ENCODE results near the gene RBFOX2.

The RBFOX2 gene

DNA sequence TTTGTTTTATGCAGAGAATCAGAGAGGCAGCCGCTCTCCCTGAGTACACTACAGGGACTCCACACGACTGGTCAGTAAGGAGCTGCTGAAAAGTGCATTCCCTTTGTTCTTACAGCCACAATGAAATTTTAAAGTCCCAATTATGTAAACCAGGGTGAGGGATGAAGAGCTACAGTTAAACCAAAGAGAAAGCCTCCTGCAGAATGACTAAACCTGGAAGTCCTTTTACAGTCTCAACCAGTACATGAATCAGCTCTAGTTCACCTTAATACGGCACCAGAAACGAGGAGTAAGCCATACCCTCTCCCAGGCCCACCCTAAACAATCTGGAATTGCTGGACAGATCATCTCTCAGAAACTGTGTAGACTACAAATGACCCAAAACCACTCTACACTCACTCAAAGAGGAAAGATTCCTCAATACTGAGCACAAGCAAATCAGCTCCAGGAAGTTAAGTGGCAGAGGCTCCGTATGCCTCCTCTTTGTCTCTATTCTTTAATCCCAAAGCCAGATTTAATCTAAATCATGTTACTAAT lies 113.1 kb downstream of the RBFOX2 start:
- H3K4me3 ChIP-seq (ENCODE audit: low read length), result no peak overlapping the region
- H3K9ac ChIP-seq (ENCODE audit: low read length), result no peak overlapping the region
- H4K20me1 ChIP-seq (ENCODE audit: insufficient read depth, low read length), result no peaks in the 10 kb centered on the region
- no peak overlapping the region for H3K27ac ChIP-seq (ENCODE audit: low read length)
- H3K4me2 ChIP-seq (ENCODE audit: low read length), result no peak overlapping the region
- H3K36me3 ChIP-seq (replicated peaks; ENCODE audit: low read depth, low read length), result no peaks in the 10 kb centered on the region
- H3K79me2 ChIP-seq (ENCODE audit: low read length), result no peaks in the 10 kb centered on the region
- no peak for TF ChIP-seq EZH2phosphoT487 (IDR thresholded peaks at IDR 0.05; ENCODE audit: low read depth)
- TF ChIP-seq, protein P1, sequence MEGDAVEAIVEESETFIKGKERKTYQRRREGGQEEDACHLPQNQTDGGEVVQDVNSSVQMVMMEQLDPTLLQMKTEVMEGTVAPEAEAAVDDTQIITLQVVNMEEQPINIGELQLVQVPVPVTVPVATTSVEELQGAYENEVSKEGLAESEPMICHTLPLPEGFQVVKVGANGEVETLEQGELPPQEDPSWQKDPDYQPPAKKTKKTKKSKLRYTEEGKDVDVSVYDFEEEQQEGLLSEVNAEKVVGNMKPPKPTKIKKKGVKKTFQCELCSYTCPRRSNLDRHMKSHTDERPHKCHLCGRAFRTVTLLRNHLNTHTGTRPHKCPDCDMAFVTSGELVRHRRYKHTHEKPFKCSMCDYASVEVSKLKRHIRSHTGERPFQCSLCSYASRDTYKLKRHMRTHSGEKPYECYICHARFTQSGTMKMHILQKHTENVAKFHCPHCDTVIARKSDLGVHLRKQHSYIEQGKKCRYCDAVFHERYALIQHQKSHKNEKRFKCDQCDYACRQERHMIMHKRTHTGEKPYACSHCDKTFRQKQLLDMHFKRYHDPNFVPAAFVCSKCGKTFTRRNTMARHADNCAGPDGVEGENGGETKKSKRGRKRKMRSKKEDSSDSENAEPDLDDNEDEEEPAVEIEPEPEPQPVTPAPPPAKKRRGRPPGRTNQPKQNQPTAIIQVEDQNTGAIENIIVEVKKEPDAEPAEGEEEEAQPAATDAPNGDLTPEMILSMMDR (IDR thresholded peaks at IDR 0.05; ENCODE audit: low read depth, low read length), result no peak
- H2AFZ ChIP-seq (ENCODE audit: low read depth, low read length), result no peak overlapping the region
- no peaks in the 10 kb centered on the region for H3K9me3 ChIP-seq (ENCODE audit: insufficient read depth, low read length)
- H3K4me1 ChIP-seq (ENCODE audit: low read length), result no peaks in the 10 kb centered on the region
- peaks cover 36% of the 10 kb centered on the region for H3K27me3 ChIP-seq (ENCODE audit: low read depth, low read length)

- no peak overlapping the region for H3K9ac ChIP-seq (ENCODE audit: low read length)
- no peaks in the 10 kb centered on the region for H3K4me1 ChIP-seq (ENCODE audit: low read length)
- peak overlapping the region; percentile 23 for H3K4me2 ChIP-seq (ENCODE audit: low read length)
- no peaks in the 10 kb centered on the region for H3K36me3 ChIP-seq (replicated peaks; ENCODE audit: low read depth, low read length)
- no peak for TF ChIP-seq EZH2phosphoT487 (IDR thresholded peaks at IDR 0.05; ENCODE audit: low read depth)
- TF ChIP-seq, protein P1 (IDR thresholded peaks at IDR 0.05; ENCODE audit: low read depth, low read length), result no peak
- H3K79me2 ChIP-seq (ENCODE audit: low read length), result no peaks in the 10 kb centered on the region
- H3K4me3 ChIP-seq (ENCODE audit: low read length), result 0 out of 2 replicates have a peak overlapping the region, but pooled peaks have one; percentile 4
- H3K27me3 ChIP-seq (ENCODE audit: low read depth, low read length), result peaks cover 36% of the 10 kb centered on the region
- H4K20me1 ChIP-seq (ENCODE audit: insufficient read depth, low read length), result no peaks in the 10 kb centered on the region
- H3K9me3 ChIP-seq (ENCODE audit: insufficient read depth, low read length), result no peaks in the 10 kb centered on the region
- H3K27ac ChIP-seq (ENCODE audit: low read length), result no peak overlapping the region
- H2AFZ ChIP-seq (ENCODE audit: low read depth, low read length), result no peak overlapping the region
Measured at GRCh38 chr22:35914665-35915476, 113.8 kb downstream of the RBFOX2 start.

GRCh38 chr22:35914357-35914664 lies 114.3 kb downstream of the RBFOX2 start:
- no peaks in the 10 kb centered on the region for H3K79me2 ChIP-seq (ENCODE audit: low read length)
- peak overlapping the region; percentile 23 for H3K4me2 ChIP-seq (ENCODE audit: low read length)
- H2AFZ ChIP-seq (ENCODE audit: low read depth, low read length), result no peak overlapping the region

DNA sequence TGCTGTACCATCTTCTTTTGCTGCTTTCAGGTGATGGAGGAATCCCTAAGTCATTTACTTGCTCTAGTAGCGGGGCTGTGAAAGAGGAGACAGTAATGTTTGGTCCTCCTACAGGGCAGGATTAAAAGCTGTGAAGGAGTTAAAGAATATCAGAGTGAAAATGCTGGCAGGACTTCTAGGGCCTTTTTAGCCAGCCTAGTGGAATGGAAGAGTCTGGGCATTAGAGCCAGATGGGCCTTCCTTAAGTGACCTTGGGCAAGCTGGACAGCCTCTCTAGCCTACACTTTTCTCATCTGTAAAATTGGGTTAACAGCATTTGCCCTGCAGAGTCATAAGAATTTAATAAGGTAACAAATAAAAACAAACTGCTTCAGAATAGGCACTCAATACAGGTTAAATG lies 114.7 kb downstream of the RBFOX2 start:
- H3K9ac ChIP-seq (ENCODE audit: low read length), result no peak overlapping the region
- H3K79me2 ChIP-seq (ENCODE audit: low read length), result no peaks in the 10 kb centered on the region
- no peak overlapping the region for H3K27ac ChIP-seq (ENCODE audit: low read length)
- TF ChIP-seq, protein P1 (IDR thresholded peaks at IDR 0.05; ENCODE audit: low read depth, low read length), result no peak
- TF ChIP-seq EZH2phosphoT487 (IDR thresholded peaks at IDR 0.05; ENCODE audit: low read depth), result no peak
- H2AFZ ChIP-seq (ENCODE audit: low read depth, low read length), result no peak overlapping the region
- H3K4me2 ChIP-seq (ENCODE audit: low read length), result no peak overlapping the region
- H4K20me1 ChIP-seq (ENCODE audit: insufficient read depth, low read length), result no peaks in the 10 kb centered on the region
- no peaks in the 10 kb centered on the region for H3K36me3 ChIP-seq (replicated peaks; ENCODE audit: low read depth, low read length)
- H3K4me3 ChIP-seq (ENCODE audit: low read length), result no peak overlapping the region
- H3K9me3 ChIP-seq (ENCODE audit: insufficient read depth, low read length), result no peaks in the 10 kb centered on the region
- H3K4me1 ChIP-seq (ENCODE audit: low read length), result no peaks in the 10 kb centered on the region
- H3K27me3 ChIP-seq (ENCODE audit: low read depth, low read length), result peaks cover 30% of the 10 kb centered on the region

More at GRCh38 chr22:35914357-35914664, 114.3 kb downstream of the RBFOX2 start:
- no peaks in the 10 kb centered on the region for H4K20me1 ChIP-seq (ENCODE audit: insufficient read depth, low read length)
- TF ChIP-seq, protein P1 (IDR thresholded peaks at IDR 0.05; ENCODE audit: low read depth, low read length), result no peak
- no peak for TF ChIP-seq EZH2phosphoT487 (IDR thresholded peaks at IDR 0.05; ENCODE audit: low read depth)
- H3K27ac ChIP-seq (ENCODE audit: low read length), result no peak overlapping the region
- H3K9me3 ChIP-seq (ENCODE audit: insufficient read depth, low read length), result no peaks in the 10 kb centered on the region
- H3K4me1 ChIP-seq (ENCODE audit: low read length), result no peaks in the 10 kb centered on the region
- peaks cover 30% of the 10 kb centered on the region for H3K27me3 ChIP-seq (ENCODE audit: low read depth, low read length)
- H3K36me3 ChIP-seq (replicated peaks; ENCODE audit: low read depth, low read length), result no peaks in the 10 kb centered on the region
- no peak overlapping the region for H3K9ac ChIP-seq (ENCODE audit: low read length)
- H3K4me3 ChIP-seq (ENCODE audit: low read length), result 0 out of 2 replicates have a peak overlapping the region, but pooled peaks have one; percentile 4

All from OCI-LY3 (cell line).